ENCODE measurements around the gene ABHD3.

The ABHD3 gene

DNA sequence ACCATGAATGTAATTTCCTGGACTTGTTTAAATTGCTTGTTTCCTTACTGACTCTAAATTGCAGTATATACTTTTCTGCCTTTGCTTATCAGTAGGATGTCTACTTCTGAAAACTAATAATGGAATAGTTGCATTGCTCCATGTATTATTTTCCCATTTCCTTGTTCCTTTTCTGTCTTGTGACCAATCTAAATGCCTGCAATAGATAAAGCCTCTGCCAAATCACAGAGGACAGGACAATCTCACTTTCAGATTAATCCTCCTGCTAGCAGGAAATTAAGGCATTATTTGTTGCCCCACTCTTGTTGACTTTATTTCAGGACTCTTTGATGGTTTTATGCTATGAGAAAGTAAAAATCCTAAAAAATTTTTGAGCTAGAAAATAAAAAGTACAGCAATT is 99.4 kb downstream of the ABHD3 start:
- no peaks in the 10 kb centered on the region for H3K79me2 ChIP-seq (ENCODE audit: insufficient read depth, low read depth)
- H3K4me2 ChIP-seq, result peak overlapping the region; percentile 42; the same call in 1 of the 2 replicates
- H3K27me3 ChIP-seq (ENCODE audit: insufficient read depth, low read depth), result no peaks in the 10 kb centered on the region
- no peak overlapping the region for H3K4me3 ChIP-seq (IDR thresholded peaks at IDR 0.05; ENCODE audit: insufficient read depth, low read depth, low read length)
- H4K20me1 ChIP-seq (ENCODE audit: insufficient read depth), result no peaks in the 10 kb centered on the region
- peak overlapping the region; percentile 19; the same call in 1 of the 2 replicates for H2AFZ ChIP-seq (ENCODE audit: low read depth)
- no peaks in the 10 kb centered on the region for H3K36me3 ChIP-seq (ENCODE audit: insufficient read depth)
- no peak overlapping the region for H3K9ac ChIP-seq
- H3K4me1 ChIP-seq (ENCODE audit: low read depth, poor library complexity, severe bottlenecking), result peaks cover 26% of the 10 kb centered on the region
- TF ChIP-seq, protein P1, sequence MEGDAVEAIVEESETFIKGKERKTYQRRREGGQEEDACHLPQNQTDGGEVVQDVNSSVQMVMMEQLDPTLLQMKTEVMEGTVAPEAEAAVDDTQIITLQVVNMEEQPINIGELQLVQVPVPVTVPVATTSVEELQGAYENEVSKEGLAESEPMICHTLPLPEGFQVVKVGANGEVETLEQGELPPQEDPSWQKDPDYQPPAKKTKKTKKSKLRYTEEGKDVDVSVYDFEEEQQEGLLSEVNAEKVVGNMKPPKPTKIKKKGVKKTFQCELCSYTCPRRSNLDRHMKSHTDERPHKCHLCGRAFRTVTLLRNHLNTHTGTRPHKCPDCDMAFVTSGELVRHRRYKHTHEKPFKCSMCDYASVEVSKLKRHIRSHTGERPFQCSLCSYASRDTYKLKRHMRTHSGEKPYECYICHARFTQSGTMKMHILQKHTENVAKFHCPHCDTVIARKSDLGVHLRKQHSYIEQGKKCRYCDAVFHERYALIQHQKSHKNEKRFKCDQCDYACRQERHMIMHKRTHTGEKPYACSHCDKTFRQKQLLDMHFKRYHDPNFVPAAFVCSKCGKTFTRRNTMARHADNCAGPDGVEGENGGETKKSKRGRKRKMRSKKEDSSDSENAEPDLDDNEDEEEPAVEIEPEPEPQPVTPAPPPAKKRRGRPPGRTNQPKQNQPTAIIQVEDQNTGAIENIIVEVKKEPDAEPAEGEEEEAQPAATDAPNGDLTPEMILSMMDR (conservative IDR thresholded peaks at IDR 0.05; ENCODE audit: low read depth, low read length), result no peak
- no peak overlapping the region for H3K27ac ChIP-seq

DNA sequence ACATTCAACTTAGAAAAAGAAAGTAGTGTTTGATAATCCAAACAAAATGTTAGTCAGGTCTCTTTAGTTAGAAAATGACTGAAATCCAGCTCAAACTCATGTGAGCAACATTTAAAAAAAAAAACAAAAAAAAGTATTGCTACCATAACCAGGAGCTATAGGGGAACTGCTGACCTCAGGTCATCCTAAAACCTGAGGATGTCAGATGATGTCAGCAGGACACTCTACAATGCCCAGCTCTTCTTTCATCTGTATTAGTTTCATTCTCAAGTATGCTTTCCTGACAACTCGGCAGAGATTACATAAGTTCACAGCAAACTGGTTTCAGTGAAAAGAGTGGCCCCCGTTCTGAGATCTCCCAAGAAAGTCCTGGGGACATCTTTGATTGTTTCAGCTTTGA is 99.9 kb downstream of the ABHD3 start:
- H3K4me1 ChIP-seq (ENCODE audit: low read depth, poor library complexity, severe bottlenecking), result peaks cover 26% of the 10 kb centered on the region
- no peak overlapping the region for H3K4me3 ChIP-seq (IDR thresholded peaks at IDR 0.05; ENCODE audit: insufficient read depth, low read depth, low read length)
- no peaks in the 10 kb centered on the region for H3K27me3 ChIP-seq (ENCODE audit: insufficient read depth, low read depth)
- H4K20me1 ChIP-seq (ENCODE audit: insufficient read depth), result no peaks in the 10 kb centered on the region
- TF ChIP-seq, protein P1 (conservative IDR thresholded peaks at IDR 0.05; ENCODE audit: low read depth, low read length), result no peak
- H3K4me2 ChIP-seq, result peak overlapping the region; percentile 42
- H3K9ac ChIP-seq, result no peak overlapping the region
- no peak overlapping the region; the same call in 1 of the 2 replicates for H3K27ac ChIP-seq
- peaks cover 3% of the 10 kb centered on the region; the same call in 1 of the 2 replicates for H3K79me2 ChIP-seq (ENCODE audit: insufficient read depth, low read depth)
- no peaks in the 10 kb centered on the region for H3K36me3 ChIP-seq (ENCODE audit: insufficient read depth)
- H2AFZ ChIP-seq (ENCODE audit: low read depth), result peak overlapping the region; percentile 19; the same call in 1 of the 2 replicates

GRCh38 chr18:21602299-21602587 is 102.3 kb downstream of the ABHD3 start:
- Histone ChIP-seq H4K20me1 (ENCODE audit: insufficient read depth) (no peaks in the 10 kb centered on the region), H3K27ac (no peak overlapping the region), H3K4me1 (ENCODE audit: low read depth, poor library complexity, severe bottlenecking) (peaks cover 41% of the 10 kb centered on the region), H3K4me3 (IDR thresholded peaks at IDR 0.05; ENCODE audit: insufficient read depth, low read depth, low read length) (no peak overlapping the region), H3K79me2 (ENCODE audit: insufficient read depth, low read depth) (peaks cover 26% of the 10 kb centered on the region), H3K36me3 (ENCODE audit: insufficient read depth) (no peaks in the 10 kb centered on the region), H3K4me2 (no peak overlapping the region), H3K9ac (no peak overlapping the region), H3K27me3 (ENCODE audit: insufficient read depth, low read depth) (no peaks in the 10 kb centered on the region), H2AFZ (ENCODE audit: low read depth) (no peak overlapping the region)
- TF ChIP-seq, protein P1 (conservative IDR thresholded peaks at IDR 0.05; ENCODE audit: low read depth, low read length), result no peak
